ENCODE measurements around the gene HSBP1. TPM values are rescaled to one million over a fixed set of nuclear protein-coding genes. Genes with fewer than 3 reads are reported as not detected.

HSBP1 gene
- total and polyA plus RNA-seq, 2 of the 8 experiments (the other 6 are each of a cell fraction or from before 2014, with no cell fraction given), result 78.4 to 219 TPM

GRCh38 chr16:83768986-83769385 is 38.8 kb upstream of the HSBP1 start:
- peak overlapping the region; percentile 49 for H3K4ac ChIP-seq (replicated peaks; ENCODE audit: insufficient read length, low read depth, low read length)
- H3K79me1 ChIP-seq (ENCODE audit: low read depth, low read length), result no peaks in the 10 kb centered on the region
- H4K91ac ChIP-seq (replicated peaks; ENCODE audit: insufficient read length, low read length), result peak overlapping the region; percentile 66
- H3K56ac ChIP-seq (replicated peaks; ENCODE audit: insufficient read length, low read depth, low read length), result no peak overlapping the region
- H4K8ac ChIP-seq (ENCODE audit: extremely low read depth, insufficient read depth, low read length), result no peak overlapping the region
- TF ChIP-seq TAF1 (IDR thresholded peaks at IDR 0.05; ENCODE audit: low read depth, low read length) (no peak), SIN3A (conservative IDR thresholded peaks at IDR 0.05 in 1 of 2, IDR thresholded peaks at IDR 0.05 in 1 of 2; ENCODE audit: low read depth in 1 of 2, low read length in 2 of 2) (no peak), CTBP2 (IDR thresholded peaks at IDR 0.05; ENCODE audit: borderline replicate concordance, insufficient read depth, insufficient read length, low read length) (no peak), ATF3 (IDR thresholded peaks at IDR 0.05; ENCODE audit: insufficient read depth, low read depth, low read length) (no peak), BCL11A (IDR thresholded peaks at IDR 0.05; ENCODE audit: low read depth in 2 of 2, low read length in 2 of 2) (no peak), SUZ12 (IDR thresholded peaks at IDR 0.05; ENCODE audit: low read length) (no peak), USF2 (IDR thresholded peaks at IDR 0.05; ENCODE audit: low read length) (no peak)
- H2BK5ac ChIP-seq (ENCODE audit: low read depth, low read length), result peak overlapping the region; percentile 83; the same call in 1 of the 2 replicates
- H4K5ac ChIP-seq (ENCODE audit: insufficient read length, low read depth, low read length), result peak overlapping the region; percentile 36
- H3K9ac ChIP-seq (replicated peaks in 1 of 4; ENCODE audit: extremely low read depth in 1 of 4, low read depth in 3 of 4, low read length in 3 of 4), result no peak overlapping the region
- CTCF ChIA-PET (ENCODE audit: partially characterized antibody), result no interaction called here
- peak overlapping the region; percentile 73 for H2BK120ac ChIP-seq (replicated peaks; ENCODE audit: low read depth, low read length)
- H3K79me2 ChIP-seq (ENCODE audit: control insufficient read depth in 1 of 2, insufficient read depth in 2 of 2, low read length in 2 of 2), result no peaks in the 10 kb centered on the region
- H2AK5ac ChIP-seq (ENCODE audit: low read depth, low read length), result peak overlapping the region; percentile 96; the same call in 1 of the 2 replicates
- DNase-seq (ENCODE audit: low read depth in 1 of 2, low spot score in 2 of 2) (no peak), FAIRE-seq (no peak)
- no peaks in the 10 kb centered on the region for H3K27me3 ChIP-seq (replicated peaks in 1 of 4; ENCODE audit: control insufficient read depth in 3 of 4, extremely low read depth in 1 of 4, insufficient read depth in 3 of 4, low read length in 3 of 4)
- peaks cover 2 to 11% (median 6%) of the 10 kb centered on the region in 4 experiments; a peak in 5 of 7 replicates for H3K4me1 ChIP-seq (replicated peaks in 1 of 4; ENCODE audit: control insufficient read depth in 3 of 4, insufficient read depth in 4 of 4, low read length in 3 of 4)
- H3K23ac ChIP-seq (ENCODE audit: insufficient read length), result no peak overlapping the region
- H3K14ac ChIP-seq (ENCODE audit: insufficient read length), result no peak overlapping the region
- H3K4me2 ChIP-seq (ENCODE audit: insufficient read depth in 1 of 2, low read depth in 2 of 2, low read length in 2 of 2), result peak overlapping the region in 1 of 2 experiments; percentile 63; a peak in 2 of 4 replicates
- no peak overlapping the region for H2AFZ ChIP-seq (ENCODE audit: low read length)
- H3K27ac ChIP-seq (ENCODE audit: low read depth, low read length), result no peak overlapping the region
- peak overlapping the region in 1 of 4 experiments; percentile 12; a peak in 1 of 8 replicates for H3K4me3 ChIP-seq (ENCODE audit: extremely low read depth in 1 of 4, insufficient read depth in 2 of 4, low read depth in 3 of 4, low read length in 4 of 4)
- no peaks in the 10 kb centered on the region for H3K9me3 ChIP-seq (ENCODE audit: insufficient read depth in 2 of 2, low read depth in 1 of 2, low read length in 1 of 2)
- no peaks in the 10 kb centered on the region for H3K36me3 ChIP-seq (ENCODE audit: control insufficient read depth in 2 of 4, insufficient read depth in 4 of 4, low read length in 3 of 4)
- peak overlapping the region; percentile 98; the same call in 1 of the 2 replicates for H2BK20ac ChIP-seq (ENCODE audit: low read length)
- WGBS, 2 experiments (ENCODE audit: extremely low coverage in 1 of 2, insufficient coverage in 1 of 2, insufficient read length in 1 of 2, insufficient replicate concordance in 2 of 2, low coverage in 1 of 2, low lambda C conversion rate in 2 of 2, missing lambda C conversion rate in 1 of 2), result 62% methylated on average over 2 of the region's 2 CpGs; no CpG with 5 or more reads in 1 of the 2 experiments
- peak overlapping the region; percentile 34; the same call in 1 of the 2 replicates for H2BK15ac ChIP-seq (ENCODE audit: low read length)
- H4K20me1 ChIP-seq (replicated peaks in 1 of 2; ENCODE audit: control insufficient read depth in 1 of 2, insufficient read depth in 2 of 2, low read length in 2 of 2), result no peaks in the 10 kb centered on the region
- no peak overlapping the region for H3K18ac ChIP-seq (ENCODE audit: extremely low read depth, low read length)
- POLR2A ChIA-PET (ENCODE audit: partially characterized antibody), result no interaction called here
- 0 out of 2 replicates have a peak, but pooled peaks cover 2% of the 10 kb centered on the region for H3K23me2 ChIP-seq (ENCODE audit: low read depth, low read length)
- peak overlapping the region; percentile 95 for H2BK12ac ChIP-seq (ENCODE audit: low read depth, low read length)

All from H1 (cell line).